KG1 (cell line): Measurements from ENCODE around the gene TACR1.

Experiments used
- DNase-seq: peaks from one replicate; lab custom pipeline; 2025; lab: John Stamatoyannopoulos, UW

TACR1 gene

DNA sequence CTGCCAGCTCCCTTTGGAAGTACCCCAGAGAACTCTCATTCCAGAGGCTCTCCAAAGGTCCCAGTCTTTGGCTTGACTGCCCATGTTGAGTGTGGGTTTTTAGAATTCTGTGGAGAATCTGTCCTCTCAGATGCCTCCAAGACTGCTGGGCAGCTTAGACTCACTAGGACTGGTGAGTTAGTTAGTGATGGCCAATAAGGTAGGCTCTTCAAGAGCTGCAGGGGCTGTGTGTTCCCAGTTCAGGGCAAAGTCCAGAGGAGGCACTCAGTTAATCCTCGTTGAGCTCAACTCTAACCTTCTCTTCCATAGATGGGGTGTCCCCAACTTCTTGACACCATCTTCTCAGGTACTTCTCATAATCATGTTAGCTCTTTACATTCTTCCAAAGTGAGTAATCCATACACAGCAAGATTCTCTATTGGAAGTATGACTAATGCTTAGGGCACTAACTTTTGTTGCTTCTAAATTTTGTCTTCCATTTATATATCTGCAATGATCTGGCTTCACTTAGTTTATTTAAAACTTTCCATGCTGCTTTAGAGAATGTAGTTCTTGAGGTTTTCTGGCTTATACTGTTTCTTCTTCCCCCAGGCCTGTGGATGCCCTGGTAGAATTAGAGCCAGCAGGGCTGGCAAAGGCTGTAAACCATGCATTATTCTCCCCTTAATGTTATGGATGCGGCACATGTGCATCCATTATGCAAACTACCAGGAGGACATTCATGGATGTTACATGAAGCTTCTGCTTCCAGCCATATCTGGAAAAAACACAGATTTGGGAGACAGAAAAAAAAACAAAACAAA lies 151.9 kb downstream of the TACR1 start:
- DNase-seq = no peak

DNA sequence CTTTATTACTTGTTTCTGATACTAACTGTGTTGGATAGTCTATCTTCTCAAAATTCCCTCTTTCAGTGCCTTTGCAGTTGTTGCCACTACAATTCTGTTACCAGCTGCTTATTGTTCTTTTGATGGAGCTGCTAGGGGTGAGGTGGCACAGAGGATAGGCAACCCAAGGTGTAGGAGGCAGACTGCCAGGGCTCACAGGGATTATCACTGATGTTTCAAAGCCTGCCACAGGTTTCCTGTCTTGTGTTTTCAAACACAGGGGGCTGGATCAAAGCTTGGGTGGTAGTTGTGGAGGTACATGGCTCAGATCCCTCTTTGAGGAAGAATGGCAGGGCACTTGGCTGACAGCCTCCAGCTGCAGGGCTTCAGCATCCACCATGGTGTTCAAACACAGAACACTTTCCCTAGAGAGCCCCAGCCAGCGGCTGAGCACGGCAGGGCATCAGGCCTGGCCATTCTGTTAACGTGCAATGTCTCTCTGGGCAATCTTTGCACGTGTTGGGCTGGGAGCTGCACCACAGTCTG lies 153.7 kb downstream of the TACR1 start:
- no peak for DNase-seq

DNA sequence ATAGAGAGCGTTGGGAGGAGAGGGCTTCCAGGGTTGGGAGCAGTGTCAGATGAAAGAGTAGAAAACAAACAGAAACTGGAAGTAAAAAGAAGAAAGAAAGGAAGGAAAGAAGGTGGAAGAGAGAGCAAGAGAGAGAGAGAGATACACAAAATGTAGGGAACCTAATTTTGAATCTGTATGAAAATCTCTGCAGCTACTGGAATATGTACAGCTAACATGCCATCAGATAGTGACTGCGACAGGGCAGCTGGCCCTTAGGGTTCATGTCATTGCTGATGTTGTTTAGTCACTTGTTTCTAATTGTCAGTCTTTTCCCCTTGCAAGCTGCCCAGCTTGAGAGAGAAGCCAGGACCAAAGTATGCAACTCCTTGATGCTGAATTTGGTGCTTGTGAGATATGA lies 155.0 kb downstream of the TACR1 start:
- DNase-seq = no peak

DNA sequence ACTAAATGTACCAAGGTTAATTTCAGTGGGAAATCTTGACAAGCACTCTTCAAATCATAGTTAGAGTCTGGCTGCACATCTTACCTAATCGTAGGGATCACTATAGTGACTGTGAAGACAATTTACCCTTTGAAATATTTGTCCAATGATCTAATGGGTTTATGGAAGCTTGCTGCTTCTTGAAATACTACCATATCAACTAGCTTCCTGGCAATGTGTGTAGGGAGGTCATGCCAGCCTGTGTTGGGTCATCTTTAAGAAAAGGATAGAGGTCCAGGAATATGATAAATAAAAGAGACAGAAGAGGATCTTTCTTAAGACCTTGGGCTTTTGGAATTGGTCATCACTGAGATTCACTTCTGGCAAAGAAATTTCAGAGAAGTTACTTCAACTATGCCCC lies 156.5 kb downstream of the TACR1 start:
- no peak for DNase-seq

- no peak for DNase-seq
Observed at GRCh38 chr2:75041731-75042600, 157.4 kb downstream of the TACR1 start.

DNA sequence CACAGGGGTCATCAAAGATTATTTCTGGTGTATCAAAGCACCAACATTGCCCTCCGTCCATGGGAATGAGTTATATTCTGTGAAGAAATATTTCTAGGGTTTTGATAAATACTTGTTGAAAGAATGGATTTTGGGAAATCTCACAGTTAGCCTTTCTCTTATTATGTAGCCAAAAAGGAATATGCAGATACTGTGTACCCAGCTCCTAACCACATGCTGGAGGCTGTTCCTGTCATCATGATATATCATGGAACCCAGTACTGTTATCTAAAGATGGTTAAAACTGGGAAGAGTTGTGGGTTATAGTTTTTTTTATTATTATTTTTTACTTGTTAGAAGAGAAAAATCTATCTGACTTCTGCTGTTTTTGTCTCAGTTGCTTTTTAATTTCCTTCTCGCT lies 158.1 kb downstream of the TACR1 start:
- no peak for DNase-seq

GRCh38 chr2:75035444-75036353 lies 163.6 kb downstream of the TACR1 start:
- no peak for DNase-seq

DNA sequence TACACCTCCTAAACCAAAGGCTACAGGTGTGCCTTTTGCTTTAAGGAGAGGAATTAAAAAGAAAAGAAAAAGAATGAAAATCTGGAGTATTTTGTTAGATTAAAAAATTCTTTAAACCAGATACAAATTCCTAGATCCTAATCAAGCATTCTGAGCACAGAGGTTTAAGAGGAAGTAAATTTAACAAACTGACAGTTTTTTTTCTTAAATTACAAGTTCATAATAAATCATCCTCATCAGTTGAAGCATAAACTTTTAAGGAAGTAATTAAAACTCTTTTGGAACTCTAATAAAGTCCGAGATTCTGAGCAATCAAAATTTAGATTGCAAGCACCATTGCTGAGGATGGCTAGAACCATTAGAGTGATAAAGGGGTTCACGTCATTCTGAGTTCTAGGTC lies 165.8 kb downstream of the TACR1 start:
- no peak for DNase-seq

DNA sequence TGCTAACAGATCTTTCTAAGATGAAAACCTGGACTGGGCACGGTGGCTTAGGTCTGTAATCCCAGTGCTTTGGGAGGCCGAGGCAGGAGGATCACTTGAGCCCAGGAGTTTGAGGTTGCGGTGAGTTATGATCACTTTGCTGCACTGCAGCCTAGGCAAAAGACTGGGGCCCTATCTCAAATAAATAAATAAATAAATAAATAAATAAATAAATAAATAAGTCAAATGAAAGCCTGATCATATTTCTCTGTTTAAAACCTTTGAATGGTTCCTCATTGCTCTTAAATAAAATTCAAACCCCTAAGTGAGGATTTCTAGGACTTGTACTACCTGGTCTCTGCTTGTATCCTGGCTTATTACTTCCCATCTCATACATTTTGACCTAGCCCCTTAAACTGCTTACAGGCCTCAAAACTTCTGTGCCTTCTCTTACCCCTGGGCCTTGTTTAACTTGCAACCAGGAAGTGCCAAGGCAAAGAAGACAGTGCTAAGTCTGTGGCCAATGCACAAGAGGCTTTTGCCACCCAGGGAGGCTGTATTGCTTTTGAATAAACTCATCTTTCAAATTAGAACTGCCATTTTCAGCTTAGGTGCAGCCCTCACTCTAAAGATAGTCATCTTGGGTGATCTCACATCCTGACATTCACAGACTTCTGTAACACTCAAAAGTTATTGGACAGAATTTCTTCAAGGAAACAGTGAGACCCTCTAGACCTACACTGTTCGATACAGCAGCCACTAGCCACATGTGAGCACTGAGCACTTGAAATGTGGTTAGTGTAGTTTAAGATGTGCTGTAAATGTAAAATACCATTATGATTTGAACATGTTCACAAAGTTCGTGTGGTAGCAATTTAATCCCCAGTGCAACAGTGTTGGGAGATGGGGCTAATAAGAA lies 167.2 kb downstream of the TACR1 start:
- no peak for DNase-seq

DNA sequence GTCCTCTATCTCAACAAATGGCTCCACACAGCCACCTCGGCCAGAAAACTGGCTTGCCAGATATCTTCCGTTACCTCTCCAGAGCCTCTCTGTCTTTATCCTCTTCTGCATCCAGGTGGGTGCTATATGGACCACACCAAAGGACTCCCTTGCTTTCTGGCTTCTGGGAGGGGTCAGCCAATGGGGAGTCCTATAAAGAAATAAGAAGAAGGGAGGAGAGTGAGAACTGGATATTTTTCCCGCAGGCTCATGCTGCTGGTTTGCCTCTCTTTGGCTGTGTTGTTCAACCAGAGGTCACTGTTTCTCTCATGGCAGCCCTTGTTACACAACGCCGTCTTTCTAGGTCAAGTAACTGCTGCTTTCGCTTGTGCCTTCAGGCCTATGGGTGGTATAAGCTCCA lies 168.1 kb downstream of the TACR1 start:
- DNase-seq = no peak

DNA sequence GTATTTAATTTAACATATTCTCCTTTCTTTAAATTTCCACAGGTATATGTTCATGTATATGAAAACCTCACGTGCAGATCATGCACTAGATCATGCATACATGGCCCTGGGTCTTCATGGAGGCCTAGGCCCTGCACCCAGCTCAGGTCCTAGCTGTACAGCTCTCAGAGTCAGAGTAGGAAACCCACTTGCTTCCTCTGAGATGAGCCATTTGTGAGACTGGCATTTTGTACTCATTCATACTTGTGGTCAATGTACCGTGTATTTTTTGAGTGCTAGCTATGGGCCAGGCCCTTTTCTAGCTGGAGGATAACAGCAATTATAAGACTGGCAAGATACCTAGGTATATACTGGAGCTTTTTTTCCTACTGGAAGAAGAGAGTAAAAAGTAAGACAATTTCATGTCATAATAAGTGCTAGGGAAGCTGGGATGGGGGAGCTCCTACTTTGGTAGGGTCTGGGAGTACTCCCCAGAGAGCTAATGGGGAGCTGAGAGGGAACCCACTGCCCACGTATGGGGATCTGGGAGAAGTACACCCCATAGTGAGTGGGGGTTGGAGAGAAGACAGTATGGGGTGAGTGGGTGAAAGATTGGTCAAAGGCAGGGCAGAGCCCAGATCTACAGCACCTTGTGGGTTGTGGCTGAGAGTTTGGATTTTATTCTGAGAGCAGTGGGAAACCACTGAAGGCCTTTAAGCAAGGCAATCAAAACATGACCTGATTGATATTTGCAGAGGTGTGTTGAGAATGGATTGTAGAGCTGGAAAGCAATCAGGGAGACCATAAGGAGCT lies 168.9 kb downstream of the TACR1 start:
- no peak for DNase-seq

- DNase-seq = no peak
Observed at GRCh38 chr2:75027886-75028285, 171.4 kb downstream of the TACR1 start.

DNA sequence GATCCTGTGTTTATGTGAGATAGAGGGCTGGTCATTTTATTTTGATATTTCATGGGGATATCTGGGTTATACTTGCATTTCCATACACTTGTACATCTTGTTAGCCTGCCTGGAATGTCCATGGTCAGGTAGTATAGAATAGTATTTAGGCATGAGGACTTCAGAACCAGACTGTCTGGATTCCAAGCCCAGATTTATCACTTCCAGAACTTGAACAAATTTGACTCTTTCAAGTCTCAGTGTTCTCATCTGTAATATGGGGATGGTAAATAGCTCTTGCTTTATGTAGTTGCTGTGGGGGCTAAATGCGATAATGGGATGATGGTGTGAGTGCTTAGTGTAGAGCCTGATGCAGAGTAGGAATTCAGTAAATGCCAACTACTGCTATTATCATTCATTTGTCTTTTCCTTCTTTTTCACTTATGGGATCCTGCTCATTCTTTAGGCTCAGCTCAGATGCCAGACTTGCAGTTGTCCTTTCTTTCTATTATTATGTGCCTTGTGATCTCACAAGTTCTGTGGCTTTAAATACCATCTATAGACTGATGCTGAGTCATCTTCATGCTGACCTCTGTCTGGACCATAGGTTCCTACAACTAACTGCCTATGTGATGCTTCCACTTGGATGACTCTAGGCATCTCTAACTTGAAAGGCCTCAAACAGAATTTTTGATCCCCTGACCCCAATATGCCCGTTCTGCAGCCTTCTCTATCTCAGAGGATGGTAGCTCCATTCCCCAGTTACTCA lies 173.5 kb downstream of the TACR1 start:
- no peak for DNase-seq

DNA sequence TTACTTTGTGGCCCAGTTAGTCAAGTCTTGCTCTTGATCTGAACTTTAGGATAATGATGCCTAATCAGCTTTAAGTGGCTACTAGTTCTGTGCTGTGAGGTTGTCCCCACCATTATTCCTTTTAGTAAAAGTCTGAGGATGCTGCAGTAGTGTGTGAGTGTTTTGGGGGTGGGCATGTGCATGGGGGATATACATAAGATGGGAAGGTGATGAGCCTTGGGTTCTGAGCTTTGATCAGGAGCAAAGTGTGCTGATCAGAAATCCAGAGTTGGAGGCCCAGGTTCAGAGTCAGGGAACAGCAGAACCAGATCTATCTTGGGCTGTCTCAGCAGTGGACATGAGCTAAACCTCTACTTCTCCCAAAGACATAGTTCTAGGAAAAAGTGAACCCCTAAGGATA lies 174.1 kb downstream of the TACR1 start:
- no peak for DNase-seq

DNA sequence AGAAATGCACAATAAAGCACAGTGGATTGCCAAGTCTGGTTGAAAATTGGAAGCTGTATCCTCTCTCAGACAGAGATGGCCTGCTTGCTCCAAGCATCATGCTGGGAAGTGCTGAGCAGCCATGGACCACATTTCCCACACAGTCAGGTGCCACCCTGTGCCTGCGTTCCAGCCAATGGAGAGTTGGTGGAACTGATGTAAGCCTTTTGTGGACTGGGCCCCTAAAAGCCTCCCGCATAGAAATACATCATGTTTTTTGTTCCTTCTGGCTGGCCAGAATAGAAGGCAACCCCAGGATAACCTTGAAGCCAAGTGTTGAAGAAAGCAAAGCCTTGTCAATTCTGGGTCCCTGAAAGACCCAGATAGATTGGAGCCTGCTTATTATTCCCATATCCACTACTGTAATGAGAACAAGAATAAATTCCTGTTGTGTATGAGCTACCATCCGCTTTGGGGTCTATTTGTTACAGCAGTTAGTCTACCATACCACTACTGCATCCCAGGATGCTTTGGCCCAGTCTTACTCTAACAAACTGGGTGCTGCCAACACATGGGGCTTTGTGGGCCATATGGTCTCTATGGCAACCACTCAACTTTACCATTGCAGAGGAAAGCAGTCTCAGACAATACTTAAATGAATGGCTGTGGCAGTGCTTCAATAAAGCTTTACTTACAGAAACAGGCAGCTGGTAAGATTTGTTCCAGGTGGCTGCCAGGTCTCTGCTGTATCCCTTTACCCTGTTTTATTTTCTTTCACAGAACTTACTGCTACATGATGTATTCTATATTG lies 175.5 kb downstream of the TACR1 start:
- no peak for DNase-seq

DNA sequence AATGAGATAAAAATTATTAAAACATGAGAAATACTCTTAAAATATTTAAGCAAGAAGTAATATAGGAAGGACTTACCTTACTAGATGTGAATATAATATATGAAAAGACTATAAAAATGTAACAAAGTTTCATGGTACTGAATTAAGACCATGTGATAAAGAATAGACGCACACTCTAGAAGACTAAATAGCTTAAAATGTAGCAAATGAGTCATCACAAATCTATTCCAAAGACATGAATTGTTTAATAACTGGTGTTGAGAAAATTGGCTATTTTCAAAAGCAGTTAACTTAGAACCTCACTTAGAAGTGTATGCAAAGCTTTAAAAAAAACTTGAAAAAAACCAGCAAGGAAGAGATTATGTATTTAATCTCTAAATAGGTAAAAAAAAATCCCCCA lies 176.8 kb downstream of the TACR1 start:
- DNase-seq = no peak

GRCh38 chr2:75021672-75022071 lies 177.6 kb downstream of the TACR1 start:
- DNase-seq = no peak

- no peak for DNase-seq
Observed at GRCh38 chr2:75020476-75020875, 178.8 kb downstream of the TACR1 start.

GRCh38 chr2:75019790-75020189 lies 179.5 kb downstream of the TACR1 start:
- no peak for DNase-seq
